ENCODE results near the gene ADAMTS12. TPM values are rescaled to one million over a fixed set of nuclear protein-coding genes. Genes with fewer than 3 reads are reported as not detected.

ADAMTS12 gene
- total and polyA plus RNA-seq, 10 of the 15 experiments (the other 5 are each of a cell fraction or from before 2014, with no cell fraction given), result 0.11 to 35.8 (median 20.7) TPM

DNA sequence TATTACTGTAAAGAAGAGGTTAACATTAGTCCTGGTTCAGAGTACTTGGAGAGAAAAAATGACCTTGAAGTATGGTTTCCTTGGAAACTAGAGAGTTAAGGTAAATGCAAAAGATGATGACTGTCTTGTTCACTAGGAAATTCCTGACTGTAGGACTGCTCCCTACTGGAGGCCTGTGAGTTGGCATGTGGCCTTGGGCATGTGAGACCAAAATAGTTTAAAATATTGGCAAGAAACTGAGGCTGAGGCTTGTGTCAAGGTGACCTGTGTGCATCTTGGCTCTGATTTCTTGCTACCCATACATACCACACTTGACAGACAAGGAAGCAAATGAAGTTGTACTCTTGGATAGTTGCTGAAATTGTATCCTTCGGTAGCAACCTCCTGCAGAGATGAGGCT lies 354.6 kb downstream of the ADAMTS12 start (continued):
- TF ChIP-seq, protein P1, sequence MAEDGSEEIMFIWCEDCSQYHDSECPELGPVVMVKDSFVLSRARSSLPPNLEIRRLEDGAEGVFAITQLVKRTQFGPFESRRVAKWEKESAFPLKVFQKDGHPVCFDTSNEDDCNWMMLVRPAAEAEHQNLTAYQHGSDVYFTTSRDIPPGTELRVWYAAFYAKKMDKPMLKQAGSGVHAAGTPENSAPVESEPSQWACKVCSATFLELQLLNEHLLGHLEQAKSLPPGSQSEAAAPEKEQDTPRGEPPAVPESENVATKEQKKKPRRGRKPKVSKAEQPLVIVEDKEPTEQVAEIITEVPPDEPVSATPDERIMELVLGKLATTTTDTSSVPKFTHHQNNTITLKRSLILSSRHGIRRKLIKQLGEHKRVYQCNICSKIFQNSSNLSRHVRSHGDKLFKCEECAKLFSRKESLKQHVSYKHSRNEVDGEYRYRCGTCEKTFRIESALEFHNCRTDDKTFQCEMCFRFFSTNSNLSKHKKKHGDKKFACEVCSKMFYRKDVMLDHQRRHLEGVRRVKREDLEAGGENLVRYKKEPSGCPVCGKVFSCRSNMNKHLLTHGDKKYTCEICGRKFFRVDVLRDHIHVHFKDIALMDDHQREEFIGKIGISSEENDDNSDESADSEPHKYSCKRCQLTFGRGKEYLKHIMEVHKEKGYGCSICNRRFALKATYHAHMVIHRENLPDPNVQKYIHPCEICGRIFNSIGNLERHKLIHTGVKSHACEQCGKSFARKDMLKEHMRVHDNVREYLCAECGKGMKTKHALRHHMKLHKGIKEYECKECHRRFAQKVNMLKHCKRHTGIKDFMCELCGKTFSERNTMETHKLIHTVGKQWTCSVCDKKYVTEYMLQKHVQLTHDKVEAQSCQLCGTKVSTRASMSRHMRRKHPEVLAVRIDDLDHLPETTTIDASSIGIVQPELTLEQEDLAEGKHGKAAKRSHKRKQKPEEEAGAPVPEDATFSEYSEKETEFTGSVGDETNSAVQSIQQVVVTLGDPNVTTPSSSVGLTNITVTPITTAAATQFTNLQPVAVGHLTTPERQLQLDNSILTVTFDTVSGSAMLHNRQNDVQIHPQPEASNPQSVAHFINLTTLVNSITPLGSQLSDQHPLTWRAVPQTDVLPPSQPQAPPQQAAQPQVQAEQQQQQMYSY (CRISPR knock-in tag; IDR thresholded peaks at IDR 0.05), result no peak
- TF ChIP-seq CBFB (IDR thresholded peaks at IDR 0.05; ENCODE audit: low read depth), result no peak
- no peak for TF ChIP-seq TCF3 (IDR thresholded peaks at IDR 0.05; ENCODE audit: borderline replicate concordance, insufficient read depth, low read depth, low read length)
- no peak for TF ChIP-seq EZH2 (IDR thresholded peaks at IDR 0.05; ENCODE audit: borderline replicate concordance, control insufficient read depth, low read depth, low read length)
- no peak for TF ChIP-seq HDAC2 (IDR thresholded peaks at IDR 0.05)

DNA sequence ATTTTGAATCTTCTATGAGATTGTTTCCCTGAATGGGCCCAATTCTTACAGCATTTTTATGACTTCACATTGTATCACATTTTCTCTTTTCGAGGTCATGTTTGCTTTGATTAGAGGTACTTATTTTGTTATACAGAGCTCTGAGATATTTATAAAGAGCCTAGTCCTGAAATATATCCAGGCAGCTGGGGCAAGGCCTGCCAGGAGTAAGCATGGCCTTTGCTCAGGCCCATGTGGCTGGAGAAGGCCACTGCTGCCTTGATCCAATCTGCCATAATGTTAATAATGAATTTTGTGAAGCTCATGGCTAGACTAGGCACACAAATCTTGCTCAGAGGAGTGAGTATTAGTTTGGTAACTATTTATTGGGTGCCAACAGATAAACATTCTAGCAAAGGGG lies 355.0 kb downstream of the ADAMTS12 start:
- in situ Hi-C loops (cut with MboI), result no loop called here
- Histone ChIP-seq H3K36me3 (ENCODE audit: control insufficient read depth in 2 of 2, insufficient read depth in 2 of 2, low read length in 1 of 2) (no peaks in the 10 kb centered on the region), H2AFZ (ENCODE audit: control insufficient read depth, low read depth, low read length) (no peak overlapping the region), H3K4me2 (ENCODE audit: control insufficient read depth, insufficient read depth) (no peak overlapping the region), H4K20me1 (ENCODE audit: control insufficient read depth, insufficient read depth) (no peaks in the 10 kb centered on the region), H3K79me2 (ENCODE audit: control insufficient read depth, insufficient read depth, low read length) (no peaks in the 10 kb centered on the region), H3K4me3 (no peak overlapping the region), H3K27ac (ENCODE audit: control insufficient read depth, insufficient read depth) (no peak overlapping the region), H3K4me1 (ENCODE audit: control insufficient read depth, insufficient read depth, low read length) (no peaks in the 10 kb centered on the region), H3K9me3 (replicated peaks; ENCODE audit: control insufficient read depth, insufficient read depth, low read length) (peaks cover 1% of the 10 kb centered on the region; the same call in 2 of the 3 replicates), H3K9ac (ENCODE audit: control insufficient read depth, insufficient read depth, low read length) (no peak overlapping the region), H3K27me3 (replicated peaks in 1 of 2; ENCODE audit: control insufficient read depth in 2 of 2, insufficient read depth in 2 of 2, low read length in 1 of 2) (no peaks in the 10 kb centered on the region)
- no TSS peak for BruUV-seq (replicated peaks)
- SMC1A ChIA-PET (ENCODE audit: uncharacterized antibody, unreplicated experiment), result no interaction called here
- RAD21 ChIA-PET (ENCODE audit: unreplicated experiment), result no interaction called here
- 18% methylated on average over 1 of the region's 1 CpG for WGBS (ENCODE audit: insufficient coverage, insufficient replicate concordance, low lambda C conversion rate, missing lambda C conversion rate)
- FAIRE-seq (no peak), ATAC-seq (no peak), DNase-seq (ENCODE audit: low read depth, low spot score) (no peak)
- intact Hi-C loops (cut with micrococcal nuclease; ENCODE audit: unreplicated experiment), result no loop called here
- POLR2A ChIA-PET, result no interaction called here
- CTCF ChIA-PET, result no interaction called here
- TF ChIP-seq POLR2A (IDR thresholded peaks at IDR 0.05; ENCODE audit: low read depth, low read length) (no peak), MYB (IDR thresholded peaks at IDR 0.05; ENCODE audit: borderline replicate concordance, low read depth, low read length) (no peak), POLR2AphosphoS2 (IDR thresholded peaks at IDR 0.05; ENCODE audit: low read depth, low read length) (no peak), SIX5 (IDR thresholded peaks at IDR 0.05; ENCODE audit: low read depth, low read length, severe bottlenecking) (no peak)
- TF ChIP-seq, protein P2, sequence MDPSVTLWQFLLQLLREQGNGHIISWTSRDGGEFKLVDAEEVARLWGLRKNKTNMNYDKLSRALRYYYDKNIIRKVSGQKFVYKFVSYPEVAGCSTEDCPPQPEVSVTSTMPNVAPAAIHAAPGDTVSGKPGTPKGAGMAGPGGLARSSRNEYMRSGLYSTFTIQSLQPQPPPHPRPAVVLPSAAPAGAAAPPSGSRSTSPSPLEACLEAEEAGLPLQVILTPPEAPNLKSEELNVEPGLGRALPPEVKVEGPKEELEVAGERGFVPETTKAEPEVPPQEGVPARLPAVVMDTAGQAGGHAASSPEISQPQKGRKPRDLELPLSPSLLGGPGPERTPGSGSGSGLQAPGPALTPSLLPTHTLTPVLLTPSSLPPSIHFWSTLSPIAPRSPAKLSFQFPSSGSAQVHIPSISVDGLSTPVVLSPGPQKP (IDR thresholded peaks at IDR 0.05; ENCODE audit: low read depth, low read length), result no peak
- TF ChIP-seq, protein P3, sequence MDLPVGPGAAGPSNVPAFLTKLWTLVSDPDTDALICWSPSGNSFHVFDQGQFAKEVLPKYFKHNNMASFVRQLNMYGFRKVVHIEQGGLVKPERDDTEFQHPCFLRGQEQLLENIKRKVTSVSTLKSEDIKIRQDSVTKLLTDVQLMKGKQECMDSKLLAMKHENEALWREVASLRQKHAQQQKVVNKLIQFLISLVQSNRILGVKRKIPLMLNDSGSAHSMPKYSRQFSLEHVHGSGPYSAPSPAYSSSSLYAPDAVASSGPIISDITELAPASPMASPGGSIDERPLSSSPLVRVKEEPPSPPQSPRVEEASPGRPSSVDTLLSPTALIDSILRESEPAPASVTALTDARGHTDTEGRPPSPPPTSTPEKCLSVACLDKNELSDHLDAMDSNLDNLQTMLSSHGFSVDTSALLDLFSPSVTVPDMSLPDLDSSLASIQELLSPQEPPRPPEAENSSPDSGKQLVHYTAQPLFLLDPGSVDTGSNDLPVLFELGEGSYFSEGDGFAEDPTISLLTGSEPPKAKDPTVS (IDR thresholded peaks at IDR 0.05; ENCODE audit: low read depth, low read length), result no peak
